Measurements from ENCODE around the gene TRAF2. TPM values are rescaled to one million over a fixed set of nuclear protein-coding genes. Genes with fewer than 3 reads are reported as not detected.

TRAF2 gene
- total RNA-seq, 1 experiment from 2014 or later, result 11.5 TPM

DNA sequence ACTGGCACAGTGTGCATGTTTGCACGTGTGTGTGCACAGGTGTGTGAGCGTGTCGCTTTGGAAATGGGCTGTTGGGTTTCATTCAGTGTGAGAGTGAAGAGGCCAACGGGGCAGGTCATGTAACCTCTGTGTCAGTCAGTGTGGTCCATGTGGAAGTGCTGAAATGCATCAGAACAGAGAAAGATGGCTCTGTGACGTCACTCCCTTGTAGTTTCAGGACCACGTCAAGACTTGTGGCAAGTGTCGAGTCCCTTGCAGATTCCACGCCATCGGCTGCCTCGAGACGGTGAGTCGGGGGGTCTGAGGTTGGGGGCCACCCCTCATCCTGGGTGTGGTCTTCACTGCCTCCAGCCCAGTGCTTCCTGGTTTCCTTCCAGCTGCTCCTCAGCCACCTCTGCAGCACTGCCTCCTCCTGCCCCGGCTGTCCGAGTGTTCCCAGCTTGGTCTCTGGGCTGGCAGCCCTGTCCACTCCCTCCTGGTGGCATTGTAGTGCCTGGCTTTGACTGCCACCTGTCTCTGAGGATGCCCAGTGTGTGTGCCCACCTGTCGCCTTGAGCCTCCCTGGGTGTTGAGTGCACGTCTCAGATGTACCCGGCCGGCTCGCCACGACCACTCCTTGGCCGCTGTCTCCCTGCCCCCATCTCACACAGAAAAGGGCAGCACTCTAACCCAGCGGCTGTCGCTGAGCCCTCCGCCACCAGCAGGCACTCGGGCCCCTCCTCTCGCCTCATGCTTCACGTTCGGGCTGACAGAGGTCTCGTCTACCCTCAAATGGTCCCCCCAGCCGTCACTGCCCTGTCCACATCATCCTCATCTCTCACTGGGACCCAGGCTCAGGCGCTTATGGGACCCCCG is 30.2 kb downstream of the TRAF2 start:
- Histone ChIP-seq H3K9me3 (ENCODE audit: low read length) (no peaks in the 10 kb centered on the region), H4K20me1 (ENCODE audit: low read length) (no peaks in the 10 kb centered on the region), H3K4me1 (ENCODE audit: insufficient read depth, low read length) (no peaks in the 10 kb centered on the region), H3K4me2 (ENCODE audit: low read length) (no peak overlapping the region), H3K9ac (ENCODE audit: low read length) (no peak overlapping the region), H3K79me2 (ENCODE audit: low read length) (no peaks in the 10 kb centered on the region), H3K9me2 (replicated peaks; ENCODE audit: low read length) (no peaks in the 10 kb centered on the region), H3K36me3 (ENCODE audit: low read depth, low read length) (peaks cover 7% of the 10 kb centered on the region; the same call in 1 of the 2 replicates), H3F3A (ENCODE audit: low read length, unreplicated experiment) (no peaks in the 10 kb centered on the region), H2AFZ (ENCODE audit: low read length) (no peak overlapping the region), H3K4me3 (ENCODE audit: low read length) (no peak overlapping the region), H3K27me3 (ENCODE audit: low read length) (no peaks in the 10 kb centered on the region), H3K27ac (ENCODE audit: low read length) (no peak overlapping the region)
- TF ChIP-seq EZH2phosphoT487 (IDR thresholded peaks at IDR 0.05; ENCODE audit: borderline replicate concordance, low read length) (no peak), EZH2 (IDR thresholded peaks at IDR 0.05; ENCODE audit: low read length, unreplicated experiment) (no peak)
- TF ChIP-seq, protein P1, sequence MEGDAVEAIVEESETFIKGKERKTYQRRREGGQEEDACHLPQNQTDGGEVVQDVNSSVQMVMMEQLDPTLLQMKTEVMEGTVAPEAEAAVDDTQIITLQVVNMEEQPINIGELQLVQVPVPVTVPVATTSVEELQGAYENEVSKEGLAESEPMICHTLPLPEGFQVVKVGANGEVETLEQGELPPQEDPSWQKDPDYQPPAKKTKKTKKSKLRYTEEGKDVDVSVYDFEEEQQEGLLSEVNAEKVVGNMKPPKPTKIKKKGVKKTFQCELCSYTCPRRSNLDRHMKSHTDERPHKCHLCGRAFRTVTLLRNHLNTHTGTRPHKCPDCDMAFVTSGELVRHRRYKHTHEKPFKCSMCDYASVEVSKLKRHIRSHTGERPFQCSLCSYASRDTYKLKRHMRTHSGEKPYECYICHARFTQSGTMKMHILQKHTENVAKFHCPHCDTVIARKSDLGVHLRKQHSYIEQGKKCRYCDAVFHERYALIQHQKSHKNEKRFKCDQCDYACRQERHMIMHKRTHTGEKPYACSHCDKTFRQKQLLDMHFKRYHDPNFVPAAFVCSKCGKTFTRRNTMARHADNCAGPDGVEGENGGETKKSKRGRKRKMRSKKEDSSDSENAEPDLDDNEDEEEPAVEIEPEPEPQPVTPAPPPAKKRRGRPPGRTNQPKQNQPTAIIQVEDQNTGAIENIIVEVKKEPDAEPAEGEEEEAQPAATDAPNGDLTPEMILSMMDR (conservative IDR thresholded peaks at IDR 0.05; ENCODE audit: low read depth, low read length), result no peak
- intact Hi-C loops (cut with micrococcal nuclease), result no loop called here
- ATAC-seq (no peak), DNase-seq (no peak)
- CTCF ChIA-PET, result no interaction called here
- no TSS peak for BruUV-seq (replicated peaks)
- POLR2A ChIA-PET (ENCODE audit: unreplicated experiment), result no interaction called here

DNA sequence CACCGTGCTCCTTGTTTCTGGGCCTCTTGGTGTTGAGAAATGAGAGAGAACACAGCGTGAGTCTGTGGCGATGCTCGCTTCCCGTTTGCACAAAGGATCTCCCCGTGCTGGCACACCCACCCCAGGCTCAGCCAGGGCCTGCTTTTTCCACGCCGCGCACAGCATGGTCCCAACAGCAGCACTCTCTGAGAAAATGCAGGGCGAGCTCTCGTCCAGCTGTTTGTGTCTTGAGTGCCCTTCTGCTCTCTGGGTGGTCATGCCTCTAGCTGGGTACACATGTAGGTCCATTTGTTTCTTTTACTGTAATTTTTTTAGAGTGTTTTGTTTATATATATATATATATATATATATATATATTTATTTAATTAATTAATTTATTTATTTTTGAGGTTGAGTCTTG is 31.6 kb downstream of the TRAF2 start:
- no peak overlapping the region for H3K4me3 ChIP-seq (ENCODE audit: low read length)
- H3K9me3 ChIP-seq (ENCODE audit: low read length), result no peaks in the 10 kb centered on the region
- H3K9ac ChIP-seq (ENCODE audit: low read length), result no peak overlapping the region
- BruUV-seq (replicated peaks), result no TSS peak
- H3K36me3 ChIP-seq (ENCODE audit: low read depth, low read length), result peaks cover 7% of the 10 kb centered on the region; the same call in 1 of the 2 replicates
- no peak overlapping the region for H2AFZ ChIP-seq (ENCODE audit: low read length)
- TF ChIP-seq EZH2 (IDR thresholded peaks at IDR 0.05; ENCODE audit: low read length, unreplicated experiment) (no peak), EZH2phosphoT487 (IDR thresholded peaks at IDR 0.05; ENCODE audit: borderline replicate concordance, low read length) (no peak)
- TF ChIP-seq, protein P1 (conservative IDR thresholded peaks at IDR 0.05; ENCODE audit: low read depth, low read length), result no peak
- no peaks in the 10 kb centered on the region for H4K20me1 ChIP-seq (ENCODE audit: low read length)
- no peaks in the 10 kb centered on the region for H3F3A ChIP-seq (ENCODE audit: low read length, unreplicated experiment)
- intact Hi-C loops (cut with micrococcal nuclease), result no loop called here
- H3K79me2 ChIP-seq (ENCODE audit: low read length), result no peaks in the 10 kb centered on the region
- no peak overlapping the region for H3K27ac ChIP-seq (ENCODE audit: low read length)
- no peaks in the 10 kb centered on the region for H3K27me3 ChIP-seq (ENCODE audit: low read length)
- ChIA-PET CTCF (no interaction called here), POLR2A (ENCODE audit: unreplicated experiment) (no interaction called here)
- DNase-seq (no peak), ATAC-seq (no peak)
- no peak overlapping the region for H3K4me2 ChIP-seq (ENCODE audit: low read length)
- H3K4me1 ChIP-seq (ENCODE audit: insufficient read depth, low read length), result no peaks in the 10 kb centered on the region
- H3K9me2 ChIP-seq (replicated peaks; ENCODE audit: low read length), result no peaks in the 10 kb centered on the region

DNA sequence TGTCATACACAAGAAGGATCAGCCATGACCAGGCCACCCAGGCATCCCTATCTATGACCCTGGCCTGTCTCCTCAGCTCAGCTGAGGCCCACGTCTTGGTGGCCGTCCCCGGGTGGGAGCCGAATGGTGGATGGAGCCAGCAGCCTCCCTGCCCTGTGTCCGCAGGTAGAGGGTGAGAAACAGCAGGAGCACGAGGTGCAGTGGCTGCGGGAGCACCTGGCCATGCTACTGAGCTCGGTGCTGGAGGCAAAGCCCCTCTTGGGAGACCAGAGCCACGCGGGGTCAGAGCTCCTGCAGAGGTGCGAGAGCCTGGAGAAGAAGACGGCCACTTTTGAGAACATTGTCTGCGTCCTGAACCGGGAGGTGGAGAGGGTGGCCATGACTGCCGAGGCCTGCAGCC is 33.8 kb downstream of the TRAF2 start:
- intact Hi-C loops (cut with micrococcal nuclease), result no loop called here
- Histone ChIP-seq H3F3A (ENCODE audit: low read length, unreplicated experiment) (no peaks in the 10 kb centered on the region), H2AFZ (ENCODE audit: low read length) (no peak overlapping the region), H3K27ac (ENCODE audit: low read length) (no peak overlapping the region), H4K20me1 (ENCODE audit: low read length) (no peaks in the 10 kb centered on the region), H3K4me2 (ENCODE audit: low read length) (no peak overlapping the region), H3K9me2 (replicated peaks; ENCODE audit: low read length) (no peaks in the 10 kb centered on the region), H3K9ac (ENCODE audit: low read length) (no peak overlapping the region), H3K4me3 (ENCODE audit: low read length) (no peak overlapping the region), H3K4me1 (ENCODE audit: insufficient read depth, low read length) (no peaks in the 10 kb centered on the region), H3K27me3 (ENCODE audit: low read length) (no peaks in the 10 kb centered on the region), H3K79me2 (ENCODE audit: low read length) (no peaks in the 10 kb centered on the region), H3K9me3 (ENCODE audit: low read length) (no peaks in the 10 kb centered on the region), H3K36me3 (ENCODE audit: low read depth, low read length) (peaks cover 7% of the 10 kb centered on the region; the same call in 1 of the 2 replicates)
- ChIA-PET POLR2A (ENCODE audit: unreplicated experiment) (no interaction called here), CTCF (no interaction called here)
- no peak for TF ChIP-seq EZH2 (IDR thresholded peaks at IDR 0.05; ENCODE audit: low read length, unreplicated experiment)
- TF ChIP-seq, protein P1 (conservative IDR thresholded peaks at IDR 0.05; ENCODE audit: low read depth, low read length), result no peak
- TF ChIP-seq EZH2phosphoT487 (IDR thresholded peaks at IDR 0.05; ENCODE audit: borderline replicate concordance, low read length), result no peak
- ATAC-seq, result no peak
- BruUV-seq (replicated peaks), result no TSS peak
- DNase-seq, result no peak

Measured in PC-3 (cell line).